ENCODE measurements around the gene LPCAT1.
"Not testable (repeated sequence)": the region's sequence is repeated elsewhere in the genome, so short reads cannot be mapped to it uniquely, and the experiment has no call there.

LPCAT1 gene

DNA sequence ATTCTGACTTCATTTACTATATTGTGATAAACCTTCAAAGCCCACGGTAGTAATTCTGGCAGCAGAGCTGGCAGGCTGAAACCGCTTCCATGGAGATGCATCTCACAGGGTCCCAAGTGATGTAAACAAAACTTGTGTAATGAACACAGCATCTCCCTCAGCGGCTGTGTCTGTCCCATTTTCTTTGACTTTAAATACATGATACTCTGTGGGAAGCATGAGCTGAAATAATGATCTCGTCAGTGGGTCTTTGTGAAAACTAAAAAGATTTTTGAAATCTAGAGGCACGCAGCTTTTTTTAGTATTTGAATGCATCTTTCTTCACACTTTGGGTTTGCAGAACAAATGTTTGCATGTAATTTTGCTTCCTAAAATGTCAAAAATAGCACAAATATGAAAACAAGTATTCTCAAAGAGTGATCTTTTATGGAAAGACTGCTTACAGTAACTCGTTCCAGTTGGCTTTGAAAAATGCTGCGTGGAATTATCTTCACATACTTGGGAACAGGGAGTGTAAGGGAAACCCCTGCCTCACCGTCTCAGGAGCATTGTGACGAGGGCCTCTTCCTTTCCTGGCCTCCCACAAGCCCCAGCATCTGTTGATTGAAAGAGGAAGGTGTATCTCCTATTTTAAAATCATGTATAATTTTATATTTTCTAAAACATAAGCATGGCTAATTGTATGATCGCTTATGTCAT, 18.1 kb upstream of the LPCAT1 start:
- no peak for DNase-seq

DNA sequence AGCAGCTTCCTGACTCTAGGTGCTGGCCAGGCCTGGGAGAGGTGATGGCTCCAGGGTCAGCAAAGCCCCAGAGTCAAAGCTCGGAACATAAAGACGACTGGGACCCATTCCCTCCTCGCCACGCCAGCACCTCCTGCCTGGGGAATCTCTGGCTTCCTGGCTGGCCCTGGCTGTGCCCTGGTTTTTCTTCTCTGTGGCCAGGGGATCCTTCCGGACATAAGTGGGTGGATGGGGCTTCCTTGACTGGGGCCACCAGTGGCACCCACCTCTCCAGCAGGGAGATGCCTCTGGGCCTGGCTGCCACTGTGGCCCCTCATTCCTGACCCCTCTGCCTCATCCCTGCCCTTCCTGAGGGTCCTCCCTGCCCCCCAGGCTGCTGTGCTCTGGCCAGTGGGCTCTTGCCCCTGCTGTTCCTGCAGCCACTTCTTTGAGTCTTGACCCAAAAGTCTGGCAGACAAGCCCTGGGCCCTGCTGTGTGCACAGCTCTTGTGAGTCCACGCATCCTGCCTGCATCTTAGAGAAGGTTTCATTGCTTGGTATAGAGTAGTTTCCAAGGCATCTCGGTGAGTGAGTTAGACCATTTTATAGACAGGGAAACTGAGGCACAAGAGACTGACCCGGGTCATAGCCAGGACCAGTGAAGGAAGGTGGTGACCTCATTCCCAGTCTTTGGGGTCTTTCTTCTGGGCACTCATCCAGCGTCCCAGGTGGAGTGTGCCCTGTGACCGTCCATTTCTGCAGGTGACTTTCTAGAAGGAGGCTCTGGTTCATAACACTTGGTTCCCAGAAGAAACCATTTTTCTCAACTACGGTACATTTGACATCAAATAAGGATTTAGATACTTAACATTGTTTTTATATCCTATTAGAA, 17.3 kb upstream of the LPCAT1 start:
- no peak for DNase-seq

DNA sequence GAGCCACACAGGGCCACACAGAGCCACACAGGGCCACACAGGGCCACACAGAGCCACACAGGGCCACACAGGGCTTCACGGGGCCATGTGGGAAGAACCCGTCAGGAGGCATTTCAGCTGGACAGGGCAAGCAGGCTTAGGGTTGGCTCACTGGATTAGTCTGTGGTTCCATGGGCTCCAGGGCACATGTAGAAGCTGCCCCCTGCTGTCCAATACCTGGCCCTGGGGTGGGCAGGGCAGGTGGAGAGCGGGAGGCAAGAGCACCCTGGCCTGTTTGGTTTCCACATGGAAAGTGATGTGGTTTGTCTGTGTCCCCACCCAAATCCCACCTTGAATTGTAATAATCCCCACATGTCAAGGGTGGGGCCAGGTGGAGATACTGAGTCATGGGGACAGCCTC, 16.4 kb upstream of the LPCAT1 start:
- DNase-seq: no peak

DNA sequence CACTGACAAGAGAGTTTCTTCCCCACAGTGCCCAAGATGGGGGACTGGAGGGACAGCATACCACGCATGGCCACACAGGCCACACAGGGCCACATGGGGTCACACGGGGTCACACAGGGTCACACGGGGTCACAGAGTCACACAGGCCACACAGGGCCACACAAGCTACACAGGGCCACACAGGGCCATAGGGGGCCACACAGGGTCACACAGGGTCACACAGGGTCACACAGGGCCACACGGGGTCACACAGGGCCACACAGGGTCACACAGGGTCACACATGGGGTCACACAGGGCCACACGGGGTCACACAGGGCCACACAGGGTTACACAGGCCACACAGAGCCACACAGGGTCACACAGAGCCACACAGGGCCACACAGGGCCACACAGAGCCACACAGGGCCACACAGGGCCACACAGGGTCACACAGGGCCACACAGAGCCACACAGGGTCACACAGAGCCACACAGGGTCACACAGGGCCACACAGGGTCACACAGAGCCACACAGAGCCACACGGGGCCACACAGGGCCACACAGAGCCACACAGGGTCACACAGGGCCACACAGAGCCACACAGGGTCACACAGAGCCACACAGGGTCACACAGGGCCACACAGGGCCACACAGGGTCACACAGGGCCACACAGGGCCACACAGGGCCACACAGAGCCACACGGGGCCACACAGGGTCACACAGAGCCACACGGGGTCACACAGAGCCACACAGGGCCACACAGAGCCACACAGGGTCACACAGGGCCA, 15.8 kb upstream of the LPCAT1 start:
- DNase-seq: not testable (repeated sequence)

DNA sequence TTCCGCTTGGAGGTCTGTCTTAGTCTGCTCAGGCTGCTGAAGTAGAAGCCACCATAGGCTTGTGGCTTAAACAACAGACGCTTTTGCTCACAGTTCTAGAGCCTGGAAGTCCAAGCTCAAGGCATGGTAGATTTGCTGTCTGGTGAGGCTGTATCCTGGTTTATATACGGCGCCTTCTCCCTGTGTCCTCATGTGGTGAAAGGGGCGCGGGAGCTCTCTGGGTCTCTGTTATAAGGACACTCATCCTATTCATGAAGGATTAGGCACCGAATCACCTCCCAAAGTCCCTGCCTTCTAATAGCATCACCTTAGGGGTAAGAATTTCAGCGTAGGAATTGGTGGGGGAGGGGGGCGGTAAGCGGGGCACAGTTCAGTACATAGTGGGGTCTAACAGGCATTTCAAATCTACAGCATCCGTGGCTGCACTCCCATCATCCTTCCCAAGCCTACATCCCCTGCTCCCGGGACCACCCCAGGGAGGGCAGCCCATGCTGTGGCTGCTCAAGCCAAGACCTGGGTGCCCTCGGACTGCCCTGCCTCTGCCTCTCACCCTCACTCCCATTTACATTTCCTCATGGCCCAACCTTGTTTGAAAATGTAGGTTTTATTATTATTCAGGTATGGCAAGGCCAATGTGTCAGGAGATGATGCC, 15.1 kb upstream of the LPCAT1 start:
- DNase-seq: no peak

DNA sequence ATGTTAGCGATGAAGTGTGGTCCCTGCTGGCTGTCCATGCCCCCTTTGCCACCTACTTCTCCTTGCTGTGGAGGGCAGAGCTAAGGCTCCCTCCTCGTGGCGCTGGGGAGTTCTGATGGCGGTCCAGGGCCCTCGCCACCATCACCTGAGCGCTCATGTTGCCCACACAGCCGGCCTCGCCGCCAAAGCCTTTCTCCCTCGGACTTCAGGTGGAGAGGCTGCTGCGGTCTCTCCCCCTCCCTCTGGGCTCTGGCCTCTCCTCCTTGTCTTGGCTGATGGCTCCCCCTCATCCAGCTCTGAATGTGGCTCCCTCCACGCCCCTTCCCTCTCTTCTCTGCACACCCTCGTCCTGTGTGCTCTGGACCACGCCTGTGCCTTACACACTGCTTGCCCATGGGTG, 14.5 kb upstream of the LPCAT1 start:
- DNase-seq: no peak

DNA sequence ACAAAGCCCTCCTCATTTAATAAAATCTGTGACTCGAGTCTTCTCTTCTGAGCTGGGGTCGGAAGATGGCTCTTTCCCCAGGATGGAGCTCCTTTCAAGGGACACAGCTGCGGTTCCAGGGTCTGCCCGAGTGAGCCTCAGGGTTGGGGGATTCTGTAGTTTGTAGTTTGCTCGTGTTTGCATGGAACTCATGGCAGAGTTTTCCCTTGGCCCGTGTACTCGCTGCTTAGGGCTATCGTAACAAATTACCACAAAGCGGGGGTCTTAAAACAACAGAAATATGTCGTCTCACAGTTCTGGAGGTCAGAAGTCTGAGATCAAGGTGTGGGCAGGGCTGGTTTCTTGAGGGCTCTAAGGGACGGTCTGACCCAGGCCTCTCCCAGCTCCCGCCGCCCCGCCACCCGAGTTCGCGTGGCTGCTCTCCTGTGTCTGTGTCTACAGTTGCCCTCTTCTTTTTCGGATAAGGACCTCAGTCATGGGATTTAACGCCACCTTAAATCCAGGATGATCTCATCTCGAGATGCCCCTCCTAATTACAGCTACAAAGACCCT, 13.9 kb upstream of the LPCAT1 start:
- no peak for DNase-seq

DNA sequence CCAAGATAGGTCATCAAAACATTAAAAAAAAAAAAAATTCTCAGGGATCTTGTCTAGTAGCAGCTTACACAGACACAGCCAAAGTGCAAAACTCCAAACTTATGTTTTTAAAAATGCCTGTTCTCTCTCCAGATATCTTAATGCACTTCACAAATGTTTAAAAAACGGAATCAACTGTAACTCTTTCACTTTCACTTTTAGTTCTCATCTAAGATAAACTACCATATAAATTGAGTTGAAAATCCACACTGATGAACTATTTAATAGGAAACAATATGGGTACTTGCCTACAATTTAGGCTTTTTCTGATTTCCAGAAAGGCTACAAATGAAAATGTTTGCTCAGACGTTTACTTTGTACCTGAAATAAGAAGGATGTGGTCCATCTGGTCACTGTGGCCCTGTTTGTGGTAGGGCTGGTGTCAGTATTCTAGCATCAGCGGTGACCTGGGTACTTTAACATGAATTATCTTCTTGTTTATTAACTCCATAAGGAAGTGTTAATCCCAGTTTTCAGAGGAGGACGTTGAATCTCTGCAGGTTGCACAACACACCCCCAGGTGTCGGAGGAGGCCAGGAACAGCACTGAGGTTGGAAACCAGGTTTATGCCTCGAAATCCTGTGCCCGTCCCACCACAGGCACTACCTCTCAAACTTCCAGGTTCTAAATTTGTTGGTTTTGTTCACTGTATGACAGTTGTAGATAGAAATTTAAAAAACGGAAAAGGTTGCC, 13.3 kb upstream of the LPCAT1 start:
- DNase-seq: no peak

DNA sequence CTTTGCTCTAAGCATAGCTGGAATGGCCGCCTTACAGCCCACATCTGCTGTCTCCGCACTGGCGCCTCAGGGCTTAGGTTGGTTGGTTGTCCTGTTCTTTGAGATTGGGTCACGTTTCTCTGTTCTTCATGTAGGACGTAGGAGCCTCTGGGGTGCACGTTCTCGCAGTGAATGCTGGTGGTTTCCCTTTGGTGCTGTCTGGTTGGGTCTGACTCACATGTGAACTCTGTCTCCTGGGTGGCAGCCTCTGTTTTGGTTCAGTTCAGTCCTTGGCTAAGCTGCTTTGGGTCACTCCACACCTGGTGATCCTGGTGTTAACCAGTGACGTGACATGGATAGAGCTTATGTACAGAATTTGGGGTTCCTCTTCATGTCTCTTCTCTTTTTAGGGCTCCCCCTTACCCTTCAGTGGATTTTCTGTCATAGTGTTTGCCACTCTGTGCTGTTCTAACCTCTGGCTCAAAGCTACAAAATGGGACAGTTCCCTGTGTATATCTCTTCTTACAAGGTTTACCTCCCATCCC, 12.6 kb upstream of the LPCAT1 start:
- DNase-seq: no peak

DNA sequence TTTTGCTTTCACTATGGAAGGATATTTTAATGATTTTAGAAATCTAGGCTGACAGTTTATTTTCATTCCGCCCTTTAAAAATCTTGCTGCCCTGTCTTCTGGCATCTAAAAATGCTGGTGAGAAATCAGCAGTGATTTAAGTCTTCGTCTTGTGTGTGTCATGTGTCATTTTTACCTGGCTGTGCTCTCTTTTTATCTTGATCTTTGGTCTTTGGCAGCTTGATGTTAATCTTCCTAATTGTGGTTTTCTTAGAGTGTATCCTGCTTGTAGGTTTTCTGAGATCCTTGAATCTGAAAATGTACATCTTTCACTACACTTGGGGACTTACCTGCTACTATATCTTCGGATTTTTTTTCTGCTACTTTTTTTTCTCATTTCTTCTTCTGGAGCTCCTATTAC, 11.9 kb upstream of the LPCAT1 start:
- no peak for DNase-seq

DNA sequence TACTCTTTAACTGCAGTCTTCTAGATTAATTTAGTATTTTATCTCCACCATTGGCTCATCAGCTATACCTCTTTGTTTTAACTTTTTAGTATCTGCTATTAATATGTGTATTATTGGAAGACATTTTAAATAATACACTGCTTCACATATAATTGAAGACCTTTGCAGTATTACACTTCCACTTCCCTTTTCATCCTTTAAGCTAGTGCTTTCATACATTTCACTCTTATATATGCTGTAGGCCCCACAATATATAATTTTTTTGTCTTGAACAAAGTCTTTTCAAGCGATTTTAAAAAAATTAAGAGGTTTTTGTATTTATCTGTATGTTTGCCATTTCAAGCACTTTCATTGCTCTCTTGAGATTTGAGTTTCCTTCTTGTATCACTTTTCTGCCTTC, 8.6 kb upstream of the LPCAT1 start:
- no peak for DNase-seq

DNA sequence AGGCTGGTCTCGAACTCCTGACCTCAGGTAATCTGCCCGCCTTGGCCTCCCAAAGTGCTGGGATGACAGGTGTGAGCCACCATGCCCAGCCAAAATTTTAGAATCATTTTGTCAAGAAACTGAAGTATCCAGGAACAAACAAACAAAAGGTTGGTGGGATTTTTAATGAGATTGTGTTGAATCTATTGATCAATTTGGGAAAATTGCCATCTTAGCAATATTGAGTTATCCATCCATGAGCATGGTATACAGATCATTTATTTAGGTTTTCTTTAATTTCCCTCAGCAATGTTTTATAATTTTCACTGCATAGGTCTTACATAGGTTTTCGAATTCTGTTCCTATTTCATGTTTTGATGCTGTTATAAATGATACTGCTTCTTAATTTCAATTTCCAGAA, 5.7 kb upstream of the LPCAT1 start:
- DNase-seq: no peak

DNA sequence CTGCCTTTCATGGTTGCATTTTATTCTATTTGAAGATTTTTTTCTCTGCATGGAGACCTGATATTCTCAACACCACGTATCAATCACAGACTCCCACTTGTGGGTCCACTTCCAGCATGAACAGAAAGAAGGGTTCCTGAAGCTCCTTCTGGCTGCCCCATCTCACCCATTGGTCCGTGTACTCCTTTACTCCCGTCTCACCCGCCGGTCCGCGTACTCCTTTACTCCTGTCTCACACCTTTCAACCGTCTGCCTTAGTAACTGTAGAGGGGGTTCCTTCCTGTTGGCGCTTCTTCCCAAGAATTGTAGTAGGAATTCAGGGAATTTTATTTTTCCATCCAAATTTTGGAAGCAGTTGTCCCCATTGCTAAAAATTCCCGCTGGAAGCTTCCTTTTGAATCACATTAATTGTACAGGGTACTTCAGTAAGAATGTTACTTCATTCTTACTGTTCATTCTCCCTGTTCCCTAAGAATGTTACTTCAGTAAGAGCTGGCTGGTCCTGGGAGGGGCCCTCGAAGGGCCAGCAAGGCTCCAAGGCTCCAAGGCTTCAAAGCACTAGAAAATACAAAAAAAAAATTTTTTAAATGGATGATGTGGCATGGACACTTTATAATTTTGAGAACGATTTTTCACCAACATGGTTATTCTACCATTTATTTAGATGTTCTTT, 3.9 kb upstream of the LPCAT1 start:
- no peak for DNase-seq

DNA sequence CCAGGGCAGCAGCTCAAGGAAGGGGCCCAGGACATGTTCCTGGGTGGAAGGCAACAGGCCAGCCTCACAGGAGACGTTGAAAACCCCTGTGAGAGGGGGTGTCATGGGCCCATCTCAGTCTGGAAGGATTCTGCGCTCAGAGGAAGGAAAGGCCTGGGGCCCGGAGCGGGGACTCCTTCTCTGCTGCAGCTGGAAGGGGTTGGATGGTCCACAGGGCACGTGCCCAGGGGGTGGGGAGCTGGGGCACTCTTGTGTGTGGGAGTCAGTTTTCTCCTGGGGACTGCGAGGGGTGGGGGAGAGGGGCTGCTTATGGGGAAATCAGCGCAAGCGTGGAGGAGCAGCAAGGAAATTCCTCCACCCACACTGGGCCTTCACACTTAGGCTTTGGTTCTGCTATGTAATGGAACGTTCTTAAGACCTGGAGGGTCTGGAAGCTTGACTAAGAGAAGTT, 2.9 kb upstream of the LPCAT1 start:
- no peak for DNase-seq

DNA sequence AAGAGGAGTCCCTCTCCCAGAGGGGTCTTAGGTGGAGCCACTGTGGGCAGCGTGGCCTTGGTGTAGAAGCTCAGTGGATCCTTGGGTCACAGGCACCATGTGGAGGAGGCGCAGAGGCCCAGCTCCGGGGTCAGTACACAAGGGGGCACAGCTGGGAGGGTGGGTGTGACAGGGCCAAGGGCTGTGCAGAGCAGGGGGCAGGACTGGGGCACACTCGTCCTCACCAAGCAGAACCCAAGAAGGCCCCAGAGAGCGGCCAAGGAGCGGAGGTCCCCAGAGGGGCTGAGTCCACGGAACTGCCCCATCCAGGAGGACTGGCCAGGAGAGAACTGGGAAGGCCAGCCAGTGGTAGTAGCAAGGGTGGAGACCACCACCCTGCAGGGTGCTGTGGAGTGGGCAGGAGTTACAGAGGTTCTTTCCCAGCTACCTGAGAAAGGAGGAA, 2.5 kb upstream of the LPCAT1 start:
- no peak for DNase-seq

DNA sequence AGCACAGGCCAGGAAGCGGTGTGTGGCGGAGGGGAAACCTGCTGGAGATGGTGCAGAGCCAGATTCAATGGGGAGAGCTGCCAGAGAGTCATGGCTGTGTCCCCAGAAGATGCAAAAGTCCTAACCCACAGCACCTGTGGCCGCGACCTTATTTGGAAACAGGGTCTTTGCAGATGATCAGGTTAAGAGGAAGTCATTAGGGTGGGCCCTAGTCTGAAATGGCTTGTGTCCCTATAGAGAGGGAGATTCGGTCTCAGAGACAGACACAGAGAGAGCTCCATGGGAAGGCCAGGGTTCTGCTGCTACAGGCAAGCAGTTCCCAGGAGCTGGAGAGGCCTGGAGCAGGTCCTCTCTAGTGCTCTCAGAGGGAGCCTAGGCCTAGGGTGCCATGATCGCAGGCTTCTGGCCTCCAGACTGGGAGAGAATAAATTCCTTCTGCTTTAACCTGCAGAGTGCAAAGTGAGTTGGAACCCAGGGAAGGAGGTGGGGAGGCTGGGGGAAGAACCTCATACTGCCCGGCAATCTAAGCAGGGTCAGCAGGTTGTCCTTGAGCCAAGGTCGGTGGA, 1.9 kb upstream of the LPCAT1 start:
- DNase-seq: no peak

DNA sequence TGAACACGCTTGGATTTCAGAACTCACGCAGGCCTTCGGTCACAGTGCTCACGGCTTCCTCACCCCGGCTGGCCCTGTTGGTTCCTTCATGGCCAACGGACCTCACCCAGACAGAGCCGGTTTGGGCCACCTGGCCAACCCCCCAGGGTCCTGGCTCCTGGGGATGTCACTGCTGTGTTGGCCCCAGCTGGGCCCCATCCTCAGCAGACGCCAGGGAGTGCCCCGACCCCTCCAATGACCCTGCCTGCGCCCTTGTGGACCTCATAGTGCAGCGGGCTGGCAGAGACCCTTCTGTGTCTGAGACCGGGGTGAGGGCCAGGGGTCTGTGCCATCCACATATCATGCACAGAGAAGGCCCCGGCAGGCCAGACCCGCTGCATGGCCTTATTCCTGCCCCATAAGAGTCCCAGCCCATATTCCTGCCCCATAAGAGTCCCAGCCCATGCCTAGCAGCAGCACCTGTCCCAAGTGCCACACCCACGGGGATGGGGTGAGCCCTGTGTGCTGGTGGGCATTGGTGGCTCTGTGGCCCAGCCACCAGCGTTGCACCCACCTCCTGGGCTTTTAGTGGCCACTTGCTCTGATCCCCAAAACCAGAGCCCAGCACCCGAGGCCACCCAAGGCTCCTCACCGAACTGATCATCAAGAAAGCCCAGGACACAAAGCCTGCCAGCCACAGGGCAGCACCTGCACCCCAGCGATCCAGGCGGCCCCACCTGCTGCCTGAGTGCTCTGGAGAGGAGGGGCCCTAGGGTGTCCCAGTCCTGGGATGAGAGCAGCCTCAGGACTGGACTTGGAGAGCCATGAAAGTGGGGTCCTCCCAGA, 1.3 kb upstream of the LPCAT1 start:
- DNase-seq: no peak

DNA sequence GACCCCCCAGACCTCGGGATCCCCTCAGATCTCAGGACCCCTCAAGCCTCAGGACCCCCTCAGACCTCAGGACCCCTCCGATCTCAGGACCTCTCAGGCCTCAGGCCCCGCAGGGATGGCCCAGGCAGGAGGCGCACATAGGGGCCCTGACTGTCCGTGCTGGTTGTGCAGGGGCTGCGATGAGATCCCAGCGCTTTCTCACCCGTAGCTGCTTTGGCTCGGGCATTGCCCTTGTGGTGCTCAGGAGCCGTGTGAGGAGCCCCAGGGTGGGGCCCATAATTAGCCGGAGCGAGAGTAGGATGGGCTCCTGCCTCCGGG, 680 bp upstream of the LPCAT1 start:
- DNase-seq: no peak

DNA sequence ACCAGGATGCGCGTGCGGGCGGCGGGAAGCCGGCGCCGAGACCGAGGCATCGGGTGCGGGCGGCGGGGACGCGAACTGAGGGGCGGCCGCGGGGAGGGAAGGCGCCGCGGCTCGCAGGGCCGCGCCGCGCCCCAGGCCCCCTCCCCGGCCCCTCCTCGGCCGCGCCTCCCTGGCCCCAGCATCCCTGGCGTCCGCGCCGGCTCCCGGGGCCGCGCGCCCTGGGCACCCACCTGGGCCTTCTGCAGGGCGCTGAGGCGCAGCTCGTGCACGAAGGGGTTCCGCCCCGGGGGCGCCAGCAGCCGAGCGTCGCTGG, 324 bp downstream of the LPCAT1 start:
- DNase-seq: no peak
